Measurements from ENCODE around the gene HCAR3. TPM values are rescaled to one million over a fixed set of nuclear protein-coding genes. Genes with fewer than 3 reads are reported as not detected.

The HCAR3 gene
- total RNA-seq, 1 experiment from 2014 or later = not detected

DNA sequence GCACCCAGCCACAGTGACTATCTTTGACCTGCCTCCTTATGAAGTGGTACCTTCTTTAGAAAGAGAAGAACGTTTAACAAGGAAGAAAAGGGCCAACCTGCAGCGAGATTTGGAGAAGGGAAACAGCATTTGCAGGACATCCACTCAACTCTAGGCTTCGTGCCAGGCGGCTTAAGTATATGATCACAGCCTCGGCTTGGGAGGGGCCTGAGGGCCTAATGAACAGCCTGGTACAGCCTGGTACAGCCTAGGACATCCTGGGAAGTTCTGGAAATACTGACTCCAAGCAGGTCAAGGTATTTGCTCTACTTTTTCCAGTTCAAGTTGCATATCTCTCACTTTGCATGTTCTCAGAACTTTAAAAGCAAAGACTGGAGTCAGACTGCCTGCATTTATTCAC, 29.5 kb downstream of the HCAR3 start:
- ATAC-seq = no peak
- ChIA-PET CTCF (no interaction called here), POLR2A (no interaction called here)
- H3K4me1 ChIP-seq (ENCODE audit: control insufficient read depth, insufficient read depth, low read length) = no peaks in the 10 kb centered on the region
- H3K27me3 ChIP-seq (ENCODE audit: control insufficient read depth, insufficient read depth, low read length) = no peaks in the 10 kb centered on the region
- H3K4me3 ChIP-seq (ENCODE audit: low read depth in 2 of 2, low read length in 2 of 2) = no peak overlapping the region
- in situ Hi-C loops (cut with HindIII; ENCODE audit: low pct_unique_long_range_greater_than_20kb, low sequenced_read_pairs) (no loop called here), intact Hi-C loops (cut with micrococcal nuclease; ENCODE audit: unreplicated experiment) (no loop called here)
- BruUV-seq (replicated peaks) = no TSS peak
- no peaks in the 10 kb centered on the region for H3K36me3 ChIP-seq (ENCODE audit: control insufficient read depth, insufficient read depth, low read length)
- H3K27ac ChIP-seq (ENCODE audit: low read length) = no peak overlapping the region
- no peaks in the 10 kb centered on the region for H3K9me3 ChIP-seq (ENCODE audit: control insufficient read depth, insufficient read depth, low read depth, low read length)
- TF ChIP-seq, protein P1, sequence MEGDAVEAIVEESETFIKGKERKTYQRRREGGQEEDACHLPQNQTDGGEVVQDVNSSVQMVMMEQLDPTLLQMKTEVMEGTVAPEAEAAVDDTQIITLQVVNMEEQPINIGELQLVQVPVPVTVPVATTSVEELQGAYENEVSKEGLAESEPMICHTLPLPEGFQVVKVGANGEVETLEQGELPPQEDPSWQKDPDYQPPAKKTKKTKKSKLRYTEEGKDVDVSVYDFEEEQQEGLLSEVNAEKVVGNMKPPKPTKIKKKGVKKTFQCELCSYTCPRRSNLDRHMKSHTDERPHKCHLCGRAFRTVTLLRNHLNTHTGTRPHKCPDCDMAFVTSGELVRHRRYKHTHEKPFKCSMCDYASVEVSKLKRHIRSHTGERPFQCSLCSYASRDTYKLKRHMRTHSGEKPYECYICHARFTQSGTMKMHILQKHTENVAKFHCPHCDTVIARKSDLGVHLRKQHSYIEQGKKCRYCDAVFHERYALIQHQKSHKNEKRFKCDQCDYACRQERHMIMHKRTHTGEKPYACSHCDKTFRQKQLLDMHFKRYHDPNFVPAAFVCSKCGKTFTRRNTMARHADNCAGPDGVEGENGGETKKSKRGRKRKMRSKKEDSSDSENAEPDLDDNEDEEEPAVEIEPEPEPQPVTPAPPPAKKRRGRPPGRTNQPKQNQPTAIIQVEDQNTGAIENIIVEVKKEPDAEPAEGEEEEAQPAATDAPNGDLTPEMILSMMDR (IDR thresholded peaks at IDR 0.05) = no peak
- TF ChIP-seq POLR2AphosphoS5 (IDR thresholded peaks at IDR 0.05; ENCODE audit: low read depth, low read length) (no peak), TCF7L2 (IDR thresholded peaks at IDR 0.05; ENCODE audit: low read depth, low read length) (no peak), SIN3A (IDR thresholded peaks at IDR 0.05; ENCODE audit: borderline replicate concordance, insufficient read depth, low read depth, low read length) (no peak)
- TF ChIP-seq, protein P2, sequence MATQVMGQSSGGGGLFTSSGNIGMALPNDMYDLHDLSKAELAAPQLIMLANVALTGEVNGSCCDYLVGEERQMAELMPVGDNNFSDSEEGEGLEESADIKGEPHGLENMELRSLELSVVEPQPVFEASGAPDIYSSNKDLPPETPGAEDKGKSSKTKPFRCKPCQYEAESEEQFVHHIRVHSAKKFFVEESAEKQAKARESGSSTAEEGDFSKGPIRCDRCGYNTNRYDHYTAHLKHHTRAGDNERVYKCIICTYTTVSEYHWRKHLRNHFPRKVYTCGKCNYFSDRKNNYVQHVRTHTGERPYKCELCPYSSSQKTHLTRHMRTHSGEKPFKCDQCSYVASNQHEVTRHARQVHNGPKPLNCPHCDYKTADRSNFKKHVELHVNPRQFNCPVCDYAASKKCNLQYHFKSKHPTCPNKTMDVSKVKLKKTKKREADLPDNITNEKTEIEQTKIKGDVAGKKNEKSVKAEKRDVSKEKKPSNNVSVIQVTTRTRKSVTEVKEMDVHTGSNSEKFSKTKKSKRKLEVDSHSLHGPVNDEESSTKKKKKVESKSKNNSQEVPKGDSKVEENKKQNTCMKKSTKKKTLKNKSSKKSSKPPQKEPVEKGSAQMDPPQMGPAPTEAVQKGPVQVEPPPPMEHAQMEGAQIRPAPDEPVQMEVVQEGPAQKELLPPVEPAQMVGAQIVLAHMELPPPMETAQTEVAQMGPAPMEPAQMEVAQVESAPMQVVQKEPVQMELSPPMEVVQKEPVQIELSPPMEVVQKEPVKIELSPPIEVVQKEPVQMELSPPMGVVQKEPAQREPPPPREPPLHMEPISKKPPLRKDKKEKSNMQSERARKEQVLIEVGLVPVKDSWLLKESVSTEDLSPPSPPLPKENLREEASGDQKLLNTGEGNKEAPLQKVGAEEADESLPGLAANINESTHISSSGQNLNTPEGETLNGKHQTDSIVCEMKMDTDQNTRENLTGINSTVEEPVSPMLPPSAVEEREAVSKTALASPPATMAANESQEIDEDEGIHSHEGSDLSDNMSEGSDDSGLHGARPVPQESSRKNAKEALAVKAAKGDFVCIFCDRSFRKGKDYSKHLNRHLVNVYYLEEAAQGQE (IDR thresholded peaks at IDR 0.05; ENCODE audit: insufficient read depth in 1 of 2, low read depth in 2 of 2, low read length in 1 of 2) = no peak
- no peak for DNase-seq (ENCODE audit: low read depth, low spot score)

DNA sequence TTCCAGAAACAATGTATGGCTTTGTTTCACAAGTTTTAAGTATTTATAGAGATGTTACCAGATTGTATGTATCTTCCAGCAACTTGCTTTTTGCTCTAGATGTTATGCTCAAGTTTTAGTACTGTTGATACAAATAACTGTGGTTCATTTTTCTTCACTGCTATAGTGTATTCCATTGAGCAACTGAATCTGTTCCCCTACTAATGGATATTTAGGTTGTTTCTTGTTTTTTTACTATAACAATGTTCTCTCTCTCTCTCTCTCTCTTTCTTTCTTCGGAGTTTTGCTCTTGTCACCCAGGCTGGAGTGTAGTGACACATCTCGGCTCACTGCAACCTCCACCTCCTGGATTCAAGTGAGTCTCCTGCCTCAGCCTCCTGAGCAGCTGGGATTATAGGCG, 30.1 kb downstream of the HCAR3 start:
- intact Hi-C loops (cut with micrococcal nuclease; ENCODE audit: unreplicated experiment) (no loop called here), in situ Hi-C loops (cut with HindIII; ENCODE audit: low pct_unique_long_range_greater_than_20kb, low sequenced_read_pairs) (no loop called here)
- no peaks in the 10 kb centered on the region for H3K9me3 ChIP-seq (ENCODE audit: control insufficient read depth, insufficient read depth, low read depth, low read length)
- H3K4me1 ChIP-seq (ENCODE audit: control insufficient read depth, insufficient read depth, low read length) = no peaks in the 10 kb centered on the region
- POLR2A ChIA-PET = no interaction called here
- DNase-seq (ENCODE audit: low read depth, low spot score) (no peak), ATAC-seq (no peak)
- no TSS peak for BruUV-seq (replicated peaks)
- no peaks in the 10 kb centered on the region for H3K36me3 ChIP-seq (ENCODE audit: control insufficient read depth, insufficient read depth, low read length)
- CTCF ChIA-PET = no interaction called here
- no peak overlapping the region for H3K27ac ChIP-seq (ENCODE audit: low read length)
- TF ChIP-seq TCF7L2 (IDR thresholded peaks at IDR 0.05; ENCODE audit: low read depth, low read length) (no peak), SIN3A (IDR thresholded peaks at IDR 0.05; ENCODE audit: borderline replicate concordance, insufficient read depth, low read depth, low read length) (no peak), POLR2AphosphoS5 (IDR thresholded peaks at IDR 0.05; ENCODE audit: low read depth, low read length) (no peak)
- TF ChIP-seq, protein P1 (IDR thresholded peaks at IDR 0.05) = no peak
- TF ChIP-seq, protein P2 (IDR thresholded peaks at IDR 0.05; ENCODE audit: insufficient read depth in 1 of 2, low read depth in 2 of 2, low read length in 1 of 2) = no peak
- no peaks in the 10 kb centered on the region for H3K27me3 ChIP-seq (ENCODE audit: control insufficient read depth, insufficient read depth, low read length)
- no peak overlapping the region for H3K4me3 ChIP-seq (ENCODE audit: low read depth in 2 of 2, low read length in 2 of 2)
